COLO829 (cell line): Measurements from ENCODE around the gene ABHD8.

Source experiments
- DNase-seq: peaks from one replicate; pipeline ENCODE4 v3.0.0; 2012; ENCODE audit warnings: low spot score

ABHD8 gene

GRCh38 chr19:17333611-17334413 is 30.6 kb upstream of the ABHD8 start:
- DNase-seq = no peak

- DNase-seq = peak; percentile 55
Observed at GRCh38 chr19:17332677-17333581, 29.7 kb upstream of the ABHD8 start.

DNA sequence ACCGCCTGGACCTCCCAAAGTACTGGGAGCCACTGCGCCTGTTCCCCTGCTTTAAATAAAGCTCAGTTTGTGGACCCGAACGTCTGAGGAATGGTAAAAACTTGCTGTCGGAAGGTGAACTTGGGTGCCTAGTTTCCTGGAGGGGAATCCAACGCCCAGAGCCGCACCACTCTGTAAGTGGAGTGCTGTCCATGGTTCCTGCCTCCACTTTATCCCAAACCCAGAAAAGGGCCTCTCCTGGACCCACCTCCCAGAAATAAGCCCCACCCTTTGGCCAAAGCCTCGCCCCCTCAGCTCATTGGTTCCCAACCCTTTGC is 29.1 kb upstream of the ABHD8 start:
- no peak for DNase-seq

DNA sequence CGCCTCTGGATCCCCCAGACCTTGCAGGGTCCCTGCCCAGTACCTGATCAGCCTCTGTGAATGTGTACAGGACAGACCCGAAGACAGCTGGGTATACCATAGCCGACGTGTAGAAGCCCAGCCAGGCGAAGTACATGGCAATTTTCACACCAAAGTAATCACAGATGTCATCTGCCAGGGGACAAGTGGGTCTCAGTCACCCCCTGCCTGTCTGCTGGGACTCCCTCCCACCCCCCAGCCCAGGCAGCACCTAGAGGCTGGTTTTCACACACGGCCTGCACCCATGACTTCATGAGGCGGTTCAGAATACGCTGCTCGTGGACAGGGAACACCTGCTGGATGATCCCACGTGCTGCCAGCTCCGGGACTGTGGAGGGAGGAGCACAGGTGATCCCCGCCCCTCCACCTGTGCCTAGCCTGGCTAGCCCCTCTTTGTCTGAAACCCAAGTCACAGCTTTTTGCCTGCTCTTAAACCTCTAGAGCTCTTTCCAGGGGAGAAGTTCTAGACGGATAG is 27.9 kb upstream of the ABHD8 start:
- DNase-seq = no peak

DNA sequence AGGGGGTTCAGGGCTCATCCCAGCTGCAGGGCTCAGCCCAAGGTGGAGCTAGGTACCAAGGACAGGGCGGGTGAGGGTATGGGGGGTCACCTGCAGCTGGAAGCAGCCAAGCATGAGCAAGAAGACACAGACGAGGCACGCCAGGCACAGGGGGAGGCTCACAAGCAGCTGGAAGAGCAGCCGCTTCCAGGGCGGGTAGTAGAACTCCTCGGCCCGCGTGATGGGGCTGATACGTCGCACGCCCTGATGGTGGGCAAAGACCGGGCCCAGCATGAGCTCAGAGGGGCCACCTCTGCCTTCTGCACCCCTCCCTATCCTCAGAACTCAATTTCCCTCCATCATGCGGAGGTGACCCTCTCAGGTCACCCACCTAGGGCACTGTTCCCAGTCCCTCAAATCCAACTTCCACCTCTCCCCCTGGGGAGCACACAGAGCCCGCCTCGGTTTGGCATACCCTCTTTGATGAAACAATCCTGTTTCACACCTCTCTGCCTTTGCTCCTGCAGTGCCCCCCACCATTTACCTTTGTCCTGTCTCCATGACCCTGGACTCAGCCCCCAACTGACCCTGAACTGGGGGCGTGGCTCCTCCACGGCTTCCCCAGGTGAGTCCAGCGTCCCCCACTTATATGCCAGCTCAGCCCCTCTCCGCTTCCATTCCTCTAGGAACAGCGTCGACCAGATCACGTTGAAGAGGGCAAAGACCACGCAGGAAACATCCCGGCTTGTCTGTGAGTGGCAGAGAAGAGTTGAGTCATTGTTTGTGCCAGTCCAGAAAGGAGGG is 27.2 kb upstream of the ABHD8 start:
- DNase-seq = no peak

DNA sequence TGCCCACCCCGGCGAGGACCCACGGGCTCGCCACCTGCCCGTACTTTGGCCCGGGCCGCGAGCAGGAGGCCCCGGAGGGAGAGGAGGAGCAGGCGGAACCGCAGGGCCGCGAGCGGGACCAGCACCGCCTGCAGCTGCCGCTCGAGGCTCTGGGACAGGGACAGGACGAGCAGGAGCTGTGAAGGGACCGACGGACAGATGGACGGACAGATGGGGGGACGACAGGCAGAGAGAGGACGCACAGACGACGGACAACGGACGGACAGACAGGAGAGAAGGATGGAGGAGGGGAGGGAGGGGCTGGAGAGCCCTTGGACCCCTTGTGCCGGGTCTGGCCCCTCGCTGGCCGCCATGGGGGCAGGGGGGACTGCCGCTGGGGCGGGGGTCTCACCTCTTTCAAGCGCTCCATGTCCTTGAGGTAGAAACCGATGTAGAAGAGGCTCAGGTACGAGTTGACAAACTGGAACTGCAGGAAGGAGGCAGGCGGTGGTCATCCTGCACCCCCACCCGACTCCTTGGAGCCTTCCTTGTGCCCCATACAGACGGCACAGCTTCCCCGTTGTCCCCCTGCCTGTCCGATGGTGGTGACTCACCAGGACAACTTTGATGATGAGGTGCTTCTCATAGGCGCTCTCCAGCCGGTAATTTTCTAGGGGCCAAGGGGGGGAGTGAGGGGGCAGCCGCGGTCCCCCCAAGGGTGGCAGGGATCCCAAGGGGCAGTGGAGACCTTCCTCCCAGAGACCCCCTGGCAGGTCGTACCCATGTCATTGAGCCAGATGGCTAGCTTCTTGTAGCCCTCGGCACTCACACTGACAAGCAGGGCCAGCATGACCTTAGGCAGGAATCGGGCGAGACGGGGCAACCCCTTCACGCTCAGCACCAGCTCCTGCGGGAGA is 26.4 kb upstream of the ABHD8 start:
- no peak for DNase-seq

DNA sequence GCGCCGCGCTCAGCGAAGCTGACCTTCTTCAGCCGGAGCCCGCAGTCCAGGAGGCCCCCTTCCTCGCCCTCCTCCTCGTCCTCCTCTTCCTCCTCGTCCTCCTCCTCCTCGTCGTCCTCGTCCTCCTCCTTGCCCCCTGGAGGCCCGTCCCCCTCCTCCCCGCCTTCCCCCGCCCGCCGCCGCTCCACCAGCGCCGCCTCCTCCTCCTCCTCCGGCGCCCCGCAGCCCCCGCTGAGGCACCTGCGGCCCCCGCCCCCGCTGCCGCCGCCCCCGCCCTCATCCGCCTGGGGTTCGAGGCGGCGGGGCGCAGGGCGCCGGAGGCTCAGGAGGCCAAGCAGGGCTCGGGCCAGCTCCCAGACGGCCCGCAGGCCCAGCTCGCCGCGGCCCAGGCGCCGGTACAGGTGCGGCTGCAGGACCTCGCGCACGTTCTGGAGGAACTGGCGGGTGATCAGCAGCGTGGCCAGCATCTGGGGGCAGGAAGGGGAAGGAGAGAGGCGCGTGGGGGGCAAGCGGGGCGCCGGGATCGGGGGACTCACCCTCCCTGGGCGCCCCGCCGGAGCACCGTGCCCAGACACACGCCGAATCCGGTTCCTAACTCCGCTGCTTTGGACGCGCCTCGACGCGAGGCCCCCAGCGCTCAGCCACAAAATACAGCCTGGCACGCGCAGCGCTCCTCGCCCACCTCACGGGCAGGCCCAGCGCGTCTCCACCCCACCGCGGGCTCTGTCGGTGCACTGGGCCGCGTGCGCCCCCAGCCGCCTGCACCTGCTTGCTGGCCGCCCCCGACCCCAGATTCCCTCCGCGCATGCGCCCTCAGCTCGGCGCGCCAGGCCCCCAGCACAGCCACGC is 25.5 kb upstream of the ABHD8 start:
- no peak for DNase-seq

DNA sequence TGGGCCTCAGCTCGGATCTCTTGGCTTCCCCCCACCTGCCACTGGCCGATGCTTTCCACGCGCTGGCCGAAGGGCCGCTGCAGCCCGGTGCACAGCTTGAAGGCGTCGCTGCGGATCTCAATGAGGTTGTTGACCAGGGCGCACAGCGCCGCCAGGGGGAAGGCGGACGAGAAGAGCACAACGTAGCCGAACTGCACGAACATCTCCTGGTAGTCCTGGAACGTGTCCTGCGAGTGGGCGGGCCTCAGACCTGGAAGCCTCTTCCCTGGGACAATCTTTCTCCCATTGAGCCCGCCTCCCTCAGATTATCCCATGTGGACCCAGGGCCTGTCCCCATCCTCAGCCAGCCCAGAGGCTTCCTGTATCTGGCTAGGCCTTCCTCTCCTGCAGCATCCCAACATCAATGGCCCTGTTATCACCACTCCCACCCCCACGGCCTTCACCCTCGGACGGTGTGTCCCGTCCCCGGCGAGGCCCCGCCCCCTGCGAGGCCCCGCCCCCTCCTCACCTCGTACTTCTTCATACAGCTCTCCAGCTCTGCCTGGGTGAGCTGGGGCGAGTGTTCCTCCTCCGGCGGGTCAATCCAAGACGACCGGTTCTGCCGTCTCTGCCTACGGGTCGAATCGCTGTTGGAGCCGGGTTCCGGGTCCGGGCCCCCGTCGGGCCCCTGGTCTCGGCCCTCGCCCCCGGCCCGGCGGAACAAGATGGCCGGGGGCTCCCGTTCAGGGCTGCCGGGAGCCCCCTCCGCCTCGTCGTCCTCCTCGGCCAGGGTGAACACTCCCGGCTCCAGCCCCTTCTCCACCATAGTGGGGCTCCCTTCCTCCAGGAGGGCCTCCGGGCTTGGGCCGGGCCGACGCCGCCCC is 24.7 kb upstream of the ABHD8 start:
- DNase-seq = no peak

GRCh38 chr19:17327068-17327653 is 23.9 kb upstream of the ABHD8 start:
- DNase-seq = no peak

DNA sequence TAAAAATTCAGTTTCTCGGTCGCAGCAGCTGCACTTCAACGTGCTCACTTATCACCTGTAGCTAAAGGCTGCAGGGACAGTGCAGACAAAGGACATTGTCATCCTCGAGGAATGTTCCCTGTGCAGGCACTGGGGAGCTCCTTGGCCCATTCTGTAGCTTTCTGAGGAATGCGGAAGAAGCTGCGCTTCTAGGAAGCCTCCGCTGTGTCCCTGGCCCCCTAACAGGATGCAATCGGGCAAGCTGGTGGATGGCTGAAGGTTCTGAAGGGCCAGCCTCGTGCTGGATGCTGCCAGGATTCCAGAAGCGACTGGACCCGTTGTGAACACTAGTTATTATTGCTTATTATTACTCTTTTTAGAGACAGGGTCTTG is 23.4 kb upstream of the ABHD8 start:
- no peak for DNase-seq

DNA sequence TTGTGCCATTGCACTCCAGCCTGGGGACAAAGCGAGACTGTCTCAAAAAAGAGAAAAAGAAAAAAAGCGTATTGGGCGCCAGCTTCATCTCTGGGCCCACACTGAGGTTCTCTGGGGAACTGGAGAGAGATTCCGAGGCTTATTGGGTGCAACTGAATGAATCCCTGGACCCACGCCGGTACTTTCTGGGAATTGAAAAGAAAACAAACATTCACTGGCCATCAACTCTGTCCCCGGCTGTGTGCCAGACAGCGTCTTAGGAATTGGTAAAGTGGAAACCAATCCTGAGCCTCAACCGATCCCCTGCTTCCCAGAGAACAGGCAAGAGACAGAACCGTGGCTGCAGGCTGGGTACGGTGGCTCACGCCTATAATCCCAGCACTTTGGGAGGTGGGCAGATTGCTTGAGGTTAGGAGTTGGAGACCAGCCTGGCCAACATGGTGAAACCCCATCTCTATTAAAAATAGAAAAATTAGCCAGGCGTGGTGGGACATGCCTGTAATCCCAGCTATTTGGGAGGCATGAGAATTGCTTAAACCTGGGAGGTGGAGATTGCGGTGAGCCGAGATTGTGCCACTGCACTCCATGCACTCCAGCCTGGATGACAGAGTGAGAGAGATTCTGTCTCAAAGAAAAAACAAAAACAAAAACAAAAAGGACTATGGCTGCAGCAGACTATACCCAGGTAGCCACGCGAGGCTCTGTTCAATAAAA is 22.8 kb upstream of the ABHD8 start:
- no peak for DNase-seq

DNA sequence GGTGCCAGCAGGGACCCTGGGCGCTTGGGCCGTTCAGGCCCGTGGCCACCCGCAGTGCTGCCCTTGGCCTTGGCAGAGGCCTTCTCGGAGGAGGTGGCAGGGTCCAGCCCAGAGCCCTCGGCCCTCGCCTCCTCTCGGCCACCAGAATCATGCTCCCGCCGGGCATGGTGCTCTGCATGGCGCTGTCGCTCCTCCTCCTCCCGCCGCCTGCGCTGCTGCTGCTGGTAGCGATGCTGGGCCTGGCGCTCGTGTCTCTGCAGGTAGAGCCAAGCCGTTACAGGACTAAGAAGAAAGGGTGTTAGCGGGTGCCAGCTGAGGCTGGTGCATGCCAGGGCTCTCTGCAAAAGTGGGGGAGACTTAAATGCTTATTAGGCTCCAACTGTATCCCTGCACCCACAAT is 21.9 kb upstream of the ABHD8 start:
- DNase-seq = no peak

- DNase-seq = no peak
Observed at GRCh38 chr19:17324357-17325114, 21.3 kb upstream of the ABHD8 start.

DNA sequence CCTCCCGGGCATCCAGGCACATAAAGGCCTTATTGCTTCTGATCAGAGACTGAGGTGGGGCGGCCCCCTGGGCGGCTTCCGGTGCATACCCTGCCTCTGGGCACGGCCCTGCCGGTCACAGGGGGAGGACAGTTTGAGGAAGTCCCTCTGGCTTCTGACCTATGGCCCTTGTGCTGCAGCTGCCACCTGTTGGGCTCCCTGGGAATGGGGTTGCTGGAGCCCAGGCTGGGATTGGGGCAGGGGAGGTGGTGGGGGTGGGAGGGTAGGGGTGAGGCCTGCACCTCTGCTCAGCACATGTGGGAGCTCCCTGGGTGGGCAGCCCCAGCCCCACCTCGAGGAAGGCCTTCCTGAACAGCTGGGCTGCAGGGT is 20.7 kb upstream of the ABHD8 start:
- no peak for DNase-seq

- DNase-seq = no peak
Observed at GRCh38 chr19:17323300-17323963, 20.2 kb upstream of the ABHD8 start.

- DNase-seq = no peak
Observed at GRCh38 chr19:17322854-17323253, 19.6 kb upstream of the ABHD8 start.
